H1 (cell line): ENCODE data around the gene CDK5RAP2. TPM values are rescaled to one million over a fixed set of nuclear protein-coding genes. Genes with fewer than 3 reads are reported as not detected.

Source experiments
- CTCF ChIA-PET: fragments of 300-600 bp; sonication (Branson Sonifier 250); formaldehyde crosslinking; loops from one replicate; lab custom pipeline; 2021; ENCODE audit not compliant: partially characterized antibody; lab: Charles Lee
- POLR2A ChIA-PET: fragments of 300-600 bp; sonication (Branson Sonifier 250); formaldehyde crosslinking; loops from one replicate; lab custom pipeline; 2021; ENCODE audit warnings: inconsistent platforms; ENCODE audit not compliant: partially characterized antibody; lab: Charles Lee
- DNase-seq, 2 experiments: peaks; one replicate each; pipeline versions ENCODE4 v3.0.0 to v3.0.0-alpha.2; 2010 to 2022; ENCODE audit warnings: low spot score in 2 of 2, low read depth in 1 of 2, mixed read lengths in 1 of 2
- FAIRE-seq: peaks from 2 replicates; lab custom pipeline; 2011; peaks lifted over from hg19 to GRCh38; lab: Jason Lieb, UNC
- H2AFZ ChIP-seq: 2 replicates; pipeline ENCODE4 v1.8.1; 2012; ENCODE audit warnings: low read length, inconsistent platforms
- H2AK5ac ChIP-seq: 2 replicates; pipeline ENCODE4 v1.6.1; 2013; ENCODE audit warnings: low read depth, low read length
- H2BK120ac ChIP-seq: replicated peaks from 2 replicates; pipeline ENCODE3; 2013; ENCODE audit warnings: low read depth, low read length, inconsistent platforms
- H2BK12ac ChIP-seq: 2 replicates; pipeline ENCODE4 v1.6.1; 2013; ENCODE audit warnings: low read depth, low read length
- H2BK15ac ChIP-seq: 2 replicates; pipeline ENCODE4 v1.6.1; 2013; ENCODE audit warnings: low read length
- H2BK20ac ChIP-seq: 2 replicates; pipeline ENCODE4 v1.6.1; 2013; ENCODE audit warnings: low read length
- H2BK5ac ChIP-seq: 2 replicates; pipeline ENCODE4 v1.6.1; 2013; ENCODE audit warnings: low read depth, low read length
- H3K14ac ChIP-seq: 2 replicates; pipeline ENCODE4 v1.6.1; 2013; ENCODE audit warnings: inconsistent platforms; ENCODE audit not compliant: insufficient read length
- H3K18ac ChIP-seq: 2 replicates; pipeline ENCODE4 v1.6.1; 2013; ENCODE audit warnings: low read length; ENCODE audit errors: extremely low read depth
- H3K23ac ChIP-seq: 2 replicates; pipeline ENCODE4 v1.6.1; 2013; ENCODE audit warnings: inconsistent platforms; ENCODE audit not compliant: insufficient read length
- H3K23me2 ChIP-seq: 2 replicates; pipeline ENCODE4 v1.6.1; 2013; ENCODE audit warnings: low read depth, low read length
- H3K27ac ChIP-seq: 2 replicates; pipeline ENCODE4 v1.6.1; 2011; ENCODE audit warnings: low read depth, low read length, inconsistent platforms
- H3K27me3 ChIP-seq, 4 experiments: replicated peaks in 1 of 4; 1 replicate in 1 of 4; 2 replicates in 3 of 4; pipeline versions ENCODE4 v1.6.1 to v1.8.1; 2011 to 2013; ENCODE audit warnings: low read length in 3 of 4, mild to moderate bottlenecking in 3 of 4, inconsistent platforms in 2 of 4, mixed read lengths in 2 of 4, moderate library complexity in 1 of 4; ENCODE audit not compliant: control insufficient read depth in 3 of 4, insufficient read depth in 3 of 4; ENCODE audit errors: extremely low read depth in 1 of 4
- H3K36me3 ChIP-seq, 4 experiments: 2 replicates each; pipeline versions ENCODE4 v1.6.1 to v1.8.1; 2011 to 2013; ENCODE audit warnings: mild to moderate bottlenecking in 4 of 4, low read length in 3 of 4, moderate library complexity in 2 of 4, control low read depth in 1 of 4, inconsistent platforms in 1 of 4; ENCODE audit not compliant: insufficient read depth in 4 of 4, control insufficient read depth in 2 of 4
- H3K4ac ChIP-seq: replicated peaks from 2 replicates; pipeline ENCODE3; 2013; ENCODE audit warnings: low read length, low read depth, mixed read lengths, inconsistent platforms; ENCODE audit not compliant: insufficient read length
- H3K4me1 ChIP-seq, 4 experiments: replicated peaks in 1 of 4; 1 replicate in 1 of 4; 2 replicates in 3 of 4; pipeline versions ENCODE4 v1.6.1 to v1.8.1; 2011 to 2013; ENCODE audit warnings: low read length in 3 of 4, inconsistent platforms in 2 of 4, mixed read lengths in 1 of 4; ENCODE audit not compliant: insufficient read depth in 4 of 4, control insufficient read depth in 3 of 4
- H3K4me2 ChIP-seq, 2 experiments: 2 replicates each; pipeline versions ENCODE4 v1.6.1 to v1.8.1; 2011 to 2013; ENCODE audit warnings: low read depth in 2 of 2, low read length in 2 of 2, control low read depth in 1 of 2, inconsistent platforms in 1 of 2, mild to moderate bottlenecking in 1 of 2; ENCODE audit not compliant: insufficient read depth in 1 of 2
- H3K4me3 ChIP-seq, 4 experiments: fragments of 200-600, 300-600 bp in 1 of 4; sonication (generic), shearing (Covaris generic), sonication (Bioruptor Twin) in 1 of 4; 2 replicates each; pipeline versions ENCODE4 v1.5.1 to v1.8.1; 2011 to 2016; ENCODE audit warnings: low read length in 4 of 4, low read depth in 3 of 4, control low read depth in 2 of 4, inconsistent platforms in 2 of 4, mild to moderate bottlenecking in 2 of 4, mixed read lengths in 1 of 4, moderate library complexity in 1 of 4; ENCODE audit not compliant: insufficient read depth in 2 of 4; ENCODE audit errors: extremely low read depth in 1 of 4
- H3K56ac ChIP-seq: replicated peaks from 2 replicates; pipeline ENCODE3; 2013; ENCODE audit warnings: low read depth, mild to moderate bottlenecking, mixed read lengths, low read length, inconsistent platforms; ENCODE audit not compliant: insufficient read length
- H3K79me1 ChIP-seq: 2 replicates; pipeline ENCODE4 v1.6.1; 2013; ENCODE audit warnings: low read depth, low read length, control low read depth
- H3K79me2 ChIP-seq, 2 experiments: 2 replicates each; pipeline versions ENCODE4 v1.6.1 to v1.8.1; 2012 to 2013; ENCODE audit warnings: low read length in 2 of 2, mild to moderate bottlenecking in 2 of 2, inconsistent platforms in 1 of 2; ENCODE audit not compliant: insufficient read depth in 2 of 2, control insufficient read depth in 1 of 2
- H3K9ac ChIP-seq, 4 experiments: replicated peaks in 1 of 4; 1 replicate in 1 of 4; 2 replicates in 3 of 4; pipeline versions ENCODE4 v1.6.1 to v1.8.1; 2011 to 2013; ENCODE audit warnings: low read depth in 3 of 4, low read length in 3 of 4, control low read depth in 2 of 4, mild to moderate bottlenecking in 2 of 4, moderate library complexity in 2 of 4, inconsistent platforms in 1 of 4; ENCODE audit errors: extremely low read depth in 1 of 4
- H3K9me3 ChIP-seq, 2 experiments: 2 replicates each; pipeline versions ENCODE4 v1.6.1 to v1.8.1; 2012 to 2013; ENCODE audit warnings: mild to moderate bottlenecking in 2 of 2, moderate library complexity in 2 of 2, control low read depth in 1 of 2, inconsistent platforms in 1 of 2, low read depth in 1 of 2, low read length in 1 of 2, mixed read lengths in 1 of 2; ENCODE audit not compliant: insufficient read depth in 2 of 2
- H4K20me1 ChIP-seq, 2 experiments: replicated peaks in 1 of 2; 2 replicates each; pipeline versions ENCODE3 to v1.8.1; 2011 to 2013; ENCODE audit warnings: inconsistent platforms in 2 of 2, low read length in 2 of 2, mild to moderate bottlenecking in 1 of 2; ENCODE audit not compliant: insufficient read depth in 2 of 2, control insufficient read depth in 1 of 2
- H4K5ac ChIP-seq: 2 replicates; pipeline ENCODE4 v1.6.1; 2013; ENCODE audit warnings: low read length, low read depth, mixed read lengths, inconsistent platforms; ENCODE audit not compliant: insufficient read length
- H4K8ac ChIP-seq: 2 replicates; pipeline ENCODE4 v1.8.0; 2013; ENCODE audit warnings: mild to moderate bottlenecking, moderate library complexity, low read length, inconsistent platforms; ENCODE audit not compliant: insufficient read depth; ENCODE audit errors: extremely low read depth
- H4K91ac ChIP-seq: replicated peaks from 2 replicates; pipeline ENCODE3; 2013; ENCODE audit warnings: low read length, mixed read lengths, inconsistent platforms; ENCODE audit not compliant: insufficient read length
- BACH1 ChIP-seq: IDR thresholded peaks from 2 replicates; pipeline ENCODE4 v1.6.1; 2012; ENCODE audit warnings: low read length, improper control_type of control experiment
- BCL11A ChIP-seq, 2 experiments: IDR thresholded peaks; one replicate each; pipeline ENCODE4 v1.6.1; 2011; ENCODE audit warnings: low read depth in 2 of 2, low read length in 2 of 2, mild to moderate bottlenecking in 2 of 2
- BRCA1 ChIP-seq: IDR thresholded peaks from 2 replicates; pipeline ENCODE4 v1.6.1; 2012; ENCODE audit warnings: low read depth, low read length, improper control_type of control experiment
- CEBPB ChIP-seq: IDR thresholded peaks from 2 replicates; pipeline ENCODE4 v1.6.1; 2012; ENCODE audit warnings: low read depth, low read length
- KDM5A ChIP-seq: fragments of 200-600 bp; IDR thresholded peaks from 2 replicates; pipeline ENCODE4 v1.7.1; 2012; ENCODE audit warnings: mild to moderate bottlenecking, low read length, inconsistent platforms, mixed read lengths
- MAFK ChIP-seq: IDR thresholded peaks from 2 replicates; pipeline ENCODE4 v1.6.1; 2012; ENCODE audit warnings: low read depth, mild to moderate bottlenecking, improper control_type of control experiment, low read length
- POLR2AphosphoS5 ChIP-seq: IDR thresholded peaks from 2 replicates; pipeline ENCODE4 v1.6.1; 2011; ENCODE audit warnings: low read depth, low read length
- RBBP5 ChIP-seq: IDR thresholded peaks from 2 replicates; pipeline ENCODE4 v1.7.1; 2012; ENCODE audit warnings: low read depth, mild to moderate bottlenecking, inconsistent platforms, low read length, moderate library complexity, borderline replicate concordance
- RFX5 ChIP-seq: IDR thresholded peaks from 2 replicates; pipeline ENCODE4 v1.6.1; 2011; ENCODE audit warnings: low read depth, low read length, improper control_type of control experiment, borderline replicate concordance
- SIN3A ChIP-seq, 2 experiments: IDR thresholded peaks in 1 of 2; conservative IDR thresholded peaks in 1 of 2; 2 replicates each; pipeline ENCODE4 v1.6.1; 2011 to 2012; ENCODE audit warnings: low read length in 2 of 2, improper control_type of control experiment in 1 of 2, low read depth in 1 of 2, mild to moderate bottlenecking in 1 of 2
- SIRT6 ChIP-seq: IDR thresholded peaks from one replicate; pipeline ENCODE4 v1.7.1; 2012; ENCODE audit warnings: low read length, inconsistent platforms
- SP1 ChIP-seq: IDR thresholded peaks from 2 replicates; pipeline ENCODE4 v1.6.1; 2011; ENCODE audit warnings: low read depth, low read length
- SP2 ChIP-seq: IDR thresholded peaks from 2 replicates; pipeline ENCODE4 v1.6.1; 2012; ENCODE audit warnings: mild to moderate bottlenecking, low read length, inconsistent platforms
- WGBS, 2 experiments: shearing (Covaris generic) in 1 of 2; methylation state at CpG; one replicate each; pipeline versions ENCODE4 v1.1.6 to v1.1.7; 2013 to 2015; ENCODE audit warnings: low lambda C conversion rate in 2 of 2, mixed read lengths in 2 of 2, inconsistent platforms in 1 of 2, low coverage in 1 of 2, missing lambda C conversion rate in 1 of 2; ENCODE audit not compliant: insufficient replicate concordance in 2 of 2, insufficient coverage in 1 of 2, insufficient read length in 1 of 2; ENCODE audit errors: extremely low coverage in 1 of 2, missing lambda C conversion rate in 1 of 2; 5-methylcytosine and 5-hydroxymethylcytosine counted together
- polyA plus RNA-seq, 7 experiments: library from polyadenylated mRNA; depleted of rRNA in 3 of 7; stranded (reverse) in 5 of 7; unstranded in 2 of 7; fragments of >200 nt in 5 of 7; fragments of 200-250 nt in 2 of 7; gene quantifications; 1 replicate in 5 of 7; 2 replicates in 1 of 7; 4 replicates in 1 of 7; pipeline versions ENCODE4 v1.2.1 to v1.2.3, GENCODE V29; 2011 to 2013; ENCODE audit warnings: missing spikeins in 2 of 7, mixed read lengths in 2 of 7
- total RNA-seq: library from RNA; stranded (reverse); fragmentation: NEBNext Ultra II Directional; extraction: Animal tissue kit (Norgen Biotek cat#: 25700); gene quantifications from 2 replicates; pipeline ENCODE4 v1.2.1, GENCODE V29; 2021

CDK5RAP2 gene
- total and polyA plus RNA-seq, 2 of the 8 experiments (the other 6 are each of a cell fraction or from before 2014, with no cell fraction given) = 19.8 to 49.4 TPM

- H2BK12ac ChIP-seq = no peak overlapping the region
- no peak overlapping the region for H2BK20ac ChIP-seq
- no peak overlapping the region for H2BK5ac ChIP-seq
- H3K18ac ChIP-seq = no peak overlapping the region
- H4K20me1 ChIP-seq = no peaks in the 10 kb centered on the region
- H2BK15ac ChIP-seq = no peak overlapping the region
- no peaks in the 10 kb centered on the region for H3K27me3 ChIP-seq
- no peak overlapping the region for H3K9ac ChIP-seq
- DNase-seq (no peak), FAIRE-seq (no peak)
- H2AK5ac ChIP-seq = no peak overlapping the region
- H3K23me2 ChIP-seq = no peaks in the 10 kb centered on the region
- no peak overlapping the region for H3K14ac ChIP-seq
- no peaks in the 10 kb centered on the region for H3K79me2 ChIP-seq
- no peak overlapping the region for H3K4ac ChIP-seq
- no peak overlapping the region for H2AFZ ChIP-seq
- WGBS, 2 experiments = 85% methylated on average over 2 of the region's 2 CpGs; no CpG with 5 or more reads in 1 of the 2 experiments
- POLR2A ChIA-PET = no interaction called here
- H3K4me3 ChIP-seq = no peak overlapping the region
- no peak overlapping the region for H3K23ac ChIP-seq
- H3K4me1 ChIP-seq = peaks cover 0 to 3% (median 0%) of the 10 kb centered on the region in 4 experiments; a peak in 2 of 7 replicates
- H3K9me3 ChIP-seq = no peaks in the 10 kb centered on the region
- H4K8ac ChIP-seq = no peak overlapping the region
- no peak overlapping the region for H3K56ac ChIP-seq
- CTCF ChIA-PET = interaction anchor here (1.6 kb wide), 1 partner anchor 9 kb away, joined by 4 read pairs; no protein-coding TSS in a partner anchor
- peaks cover 0 to 10% (median 3%) of the 10 kb centered on the region in 4 experiments; a peak in 5 of 8 replicates for H3K36me3 ChIP-seq
- H4K91ac ChIP-seq = no peak overlapping the region
- H4K5ac ChIP-seq = no peak overlapping the region
- no peaks in the 10 kb centered on the region for H3K79me1 ChIP-seq
- H3K27ac ChIP-seq = no peak overlapping the region
- H2BK120ac ChIP-seq = no peak overlapping the region
- TF ChIP-seq SIN3A (conservative IDR thresholded peaks at IDR 0.05 in 1 of 2, IDR thresholded peaks at IDR 0.05 in 1 of 2; ENCODE audit: low read depth in 1 of 2, low read length in 2 of 2) (no peak), RBBP5 (no peak), KDM5A (no peak), BACH1 (no peak), BRCA1 (no peak), MAFK (no peak), BCL11A (IDR thresholded peaks at IDR 0.05; ENCODE audit: low read depth in 2 of 2, low read length in 2 of 2) (no peak), RFX5 (no peak), POLR2AphosphoS5 (no peak), SP1 (no peak), CEBPB (no peak), SP2 (no peak), SIRT6 (no peak)
- no peak overlapping the region for H3K4me2 ChIP-seq
Measured at GRCh38 chr9:120431268-120431667, 148.7 kb downstream of the CDK5RAP2 start.
